ENCODE data around the gene LENG1. TPM values are rescaled to one million over a fixed set of nuclear protein-coding genes. Genes with fewer than 3 reads are reported as not detected.
"Not testable (repeated sequence)": the region's sequence is repeated elsewhere in the genome, so short reads cannot be mapped to it uniquely, and the experiment has no call there.

LENG1 gene
- 3.3 and 5.4 TPM in 2 replicates for total RNA-seq

- peak; percentile 100 for DNase-seq (ENCODE audit: low read depth in 2 of 2)
These were observed at the start of gene LENG1 for GRCh38 chr19:54159352-54160181. Gene LENG1, minus strand, starts transcription at chr19:54159721. Its CDS starts 26 bp downstream, at chr19:54159695.

DNA sequence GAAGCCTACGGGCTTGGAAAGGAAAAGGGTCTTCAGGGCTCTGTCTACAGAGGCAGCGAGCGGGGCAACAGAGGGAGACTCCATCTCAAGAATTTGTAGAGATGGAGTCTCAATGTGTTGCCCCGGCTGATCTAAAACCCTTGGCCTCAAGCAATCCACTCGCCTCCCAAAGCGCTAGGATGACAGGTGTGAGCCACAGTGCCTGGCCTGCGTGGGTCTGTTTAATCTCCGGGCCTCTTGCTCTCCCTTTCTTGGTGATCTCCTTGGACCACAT lies 49.2 kb upstream of the LENG1 start:
- no peak for DNase-seq (ENCODE audit: low read depth in 2 of 2)

- DNase-seq (ENCODE audit: low read depth in 2 of 2): peak; percentile 31 to 44
These were observed 48.7 kb upstream of the LENG1 start for GRCh38 chr19:54207983-54208783.

GRCh38 chr19:54207676-54207982 lies 48.1 kb upstream of the LENG1 start:
- no peak for DNase-seq (ENCODE audit: low read depth in 2 of 2)

DNA sequence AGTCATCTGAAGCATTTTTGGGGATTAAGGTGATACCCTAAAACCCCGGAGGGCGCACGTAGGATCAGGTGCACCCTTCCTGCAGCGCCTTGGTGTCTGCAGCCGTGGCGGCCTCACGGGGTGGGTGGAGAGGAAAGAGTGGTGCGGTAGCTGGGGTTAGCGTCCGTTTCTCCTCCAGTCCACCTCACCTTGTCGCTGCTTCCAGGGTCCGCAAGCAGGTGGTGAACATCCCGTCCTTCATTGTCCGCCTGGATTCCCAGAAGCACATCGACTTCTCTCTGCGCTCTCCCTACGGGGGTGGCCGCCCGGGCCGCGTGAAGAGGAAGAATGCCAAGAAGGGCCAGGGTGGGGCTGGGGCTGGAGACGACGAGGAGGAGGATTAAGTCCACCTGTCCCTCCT lies 47.7 kb upstream of the LENG1 start:
- not testable (repeated sequence) for DNase-seq (ENCODE audit: low read depth in 2 of 2)

DNA sequence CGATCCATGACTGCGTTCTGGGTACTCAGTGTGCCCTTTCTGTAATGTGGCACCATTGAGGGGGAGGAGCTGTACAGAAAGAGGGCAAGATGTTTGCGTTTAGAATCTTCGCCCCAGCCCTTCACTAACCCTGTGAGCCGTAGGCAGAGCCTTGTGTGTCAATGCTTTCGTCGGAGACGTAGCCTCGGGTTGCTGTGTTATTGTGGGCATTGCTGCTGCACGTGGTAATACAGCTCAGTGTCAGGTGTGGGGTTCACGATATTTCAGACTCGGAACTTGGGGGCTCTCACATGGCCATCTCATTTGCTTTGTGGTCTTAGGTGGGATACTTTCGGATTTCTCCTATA lies 47.3 kb upstream of the LENG1 start:
- DNase-seq (ENCODE audit: low read depth in 2 of 2): no peak

DNA sequence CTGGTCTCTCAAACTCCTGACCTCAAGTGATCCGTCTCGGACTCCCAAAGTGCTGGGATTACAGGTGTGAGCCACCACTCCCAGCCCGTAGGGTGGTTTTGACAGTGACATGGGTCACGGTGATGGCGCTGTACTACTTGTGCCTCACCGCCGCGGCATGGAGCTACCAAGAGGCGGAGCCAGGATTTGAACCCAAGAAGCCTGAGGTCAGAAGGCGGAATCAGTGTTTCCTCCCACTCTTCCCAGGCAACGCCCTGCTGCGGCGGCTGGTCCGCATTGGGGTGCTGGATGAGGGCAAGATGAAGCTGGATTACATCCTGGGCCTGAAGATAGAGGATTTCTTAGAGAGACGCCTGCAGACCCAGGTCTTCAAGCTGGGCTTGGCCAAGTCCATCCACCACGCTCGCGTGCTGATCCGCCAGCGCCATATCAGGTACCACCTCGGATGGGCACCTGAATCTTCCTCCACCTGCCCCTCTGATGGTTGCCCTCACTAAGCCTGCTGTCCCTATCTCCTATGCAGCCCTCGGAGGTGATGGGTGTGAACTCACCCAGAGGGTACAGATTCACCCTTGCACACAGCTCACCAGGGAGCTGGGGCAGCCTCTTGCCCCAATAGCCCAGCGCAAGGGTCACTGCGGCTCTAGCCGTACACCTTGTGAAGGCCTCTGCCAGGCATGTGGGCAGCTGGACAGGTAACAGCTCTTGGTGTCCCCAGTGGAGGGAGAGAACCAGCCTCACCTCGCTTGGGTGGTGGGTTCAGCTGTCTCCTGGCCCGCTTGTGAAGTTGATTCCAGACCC lies 46.7 kb upstream of the LENG1 start:
- DNase-seq (ENCODE audit: low read depth in 2 of 2): no peak

DNA sequence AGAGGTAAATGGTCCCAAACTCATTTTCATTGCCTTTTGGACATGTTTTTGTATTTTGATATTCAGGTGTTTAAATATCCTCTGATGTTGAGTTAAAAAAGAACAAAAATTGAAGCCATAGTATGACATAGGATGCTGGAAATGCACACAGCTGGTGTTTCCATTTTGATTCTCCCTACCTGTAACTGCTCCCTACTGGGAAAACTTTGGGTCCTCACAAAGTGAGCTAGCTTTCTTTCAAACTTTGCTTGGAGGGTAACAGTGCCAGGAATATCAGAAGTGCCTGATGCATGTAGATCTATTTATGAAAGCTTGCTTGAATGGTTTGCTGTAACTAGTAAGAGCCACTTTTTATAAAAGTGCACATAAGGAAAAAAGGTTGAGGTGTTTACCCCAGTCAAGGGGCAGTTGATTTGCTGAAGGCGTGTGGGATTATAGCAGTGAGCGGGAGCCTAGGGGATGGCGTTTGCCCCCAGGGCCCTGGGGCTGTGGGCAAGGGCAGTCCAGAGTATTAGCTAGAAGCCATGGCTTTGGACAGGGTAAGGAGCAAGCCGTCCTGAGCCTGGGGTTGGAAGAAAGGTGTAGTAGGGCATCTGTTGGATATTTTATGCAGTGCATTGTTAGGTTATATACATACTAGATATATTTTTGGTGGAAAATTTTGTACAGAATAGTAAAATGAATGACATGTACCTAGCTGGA lies 45.4 kb upstream of the LENG1 start:
- no peak for DNase-seq (ENCODE audit: low read depth in 2 of 2)

- DNase-seq (ENCODE audit: low read depth in 2 of 2): no peak
These were observed 43.7 kb upstream of the LENG1 start for GRCh38 chr19:54203151-54203611.

- DNase-seq (ENCODE audit: low read depth in 2 of 2): no peak
These were observed 42.5 kb upstream of the LENG1 start for GRCh38 chr19:54201980-54202379.

GRCh38 chr19:54201172-54201701 lies 41.7 kb upstream of the LENG1 start:
- DNase-seq (ENCODE audit: low read depth in 2 of 2): no peak

GRCh38 chr19:54199401-54199800 lies 39.9 kb upstream of the LENG1 start:
- no peak for DNase-seq (ENCODE audit: low read depth in 2 of 2)

DNA sequence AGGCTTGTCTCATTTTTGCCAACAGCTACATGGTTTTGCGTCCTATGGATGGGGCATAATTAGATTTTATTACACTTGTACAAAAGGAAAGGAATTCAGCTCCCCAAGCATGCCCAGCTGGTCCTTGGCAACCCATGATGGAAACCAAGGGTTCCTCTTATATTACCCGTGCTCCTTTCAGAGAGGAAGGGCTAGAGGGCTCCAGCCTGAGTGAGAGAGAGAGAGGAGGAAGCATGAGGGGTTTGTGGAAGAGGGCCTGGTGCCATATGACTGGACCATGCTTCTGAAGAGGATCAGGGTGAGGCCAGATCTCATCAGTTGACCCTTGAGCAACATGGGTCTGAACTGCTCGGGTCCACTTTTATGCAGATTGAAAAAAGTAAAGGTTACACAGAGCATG lies 37.6 kb upstream of the LENG1 start:
- no peak for DNase-seq (ENCODE audit: low read depth in 2 of 2)

DNA sequence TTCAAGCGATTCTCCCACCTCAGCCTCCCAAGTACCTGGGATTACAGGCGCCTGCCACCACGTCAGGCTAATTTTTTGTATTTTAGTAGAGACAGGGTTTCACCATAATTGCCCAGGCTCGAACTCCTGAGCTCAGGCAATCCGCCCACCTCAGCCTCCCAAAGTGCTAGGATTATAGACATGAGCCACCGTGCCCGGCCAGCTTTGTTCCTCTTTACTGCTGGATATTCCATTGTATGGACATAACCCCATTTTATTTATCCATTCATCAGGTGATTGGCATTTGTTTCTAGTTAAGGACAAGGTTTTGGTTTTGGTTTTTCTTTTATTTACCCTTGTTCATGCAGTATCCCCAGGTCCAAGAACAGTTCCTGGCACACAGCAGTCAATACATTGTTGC lies 37.0 kb upstream of the LENG1 start:
- no peak for DNase-seq (ENCODE audit: low read depth in 2 of 2)

DNA sequence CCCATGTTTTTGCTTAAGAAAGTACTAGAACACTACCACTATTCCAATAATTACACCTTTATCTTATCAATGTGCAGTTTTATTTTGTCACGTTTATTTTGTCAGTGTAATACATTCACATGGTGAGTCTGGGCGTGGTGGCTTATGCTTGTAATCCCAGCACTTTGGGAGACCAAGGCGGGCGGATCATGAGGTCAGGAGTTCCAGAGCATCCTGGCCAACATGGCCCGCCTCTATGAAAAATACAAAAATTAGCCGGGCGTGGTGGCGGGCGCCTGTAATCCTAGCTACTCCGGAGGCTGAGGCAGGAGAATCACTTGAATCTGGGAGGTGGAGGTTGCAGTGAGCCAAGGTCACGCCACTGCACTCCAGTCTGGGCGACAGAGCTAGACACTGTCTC lies 34.9 kb upstream of the LENG1 start:
- not testable (repeated sequence) for DNase-seq (ENCODE audit: low read depth in 2 of 2)

DNA sequence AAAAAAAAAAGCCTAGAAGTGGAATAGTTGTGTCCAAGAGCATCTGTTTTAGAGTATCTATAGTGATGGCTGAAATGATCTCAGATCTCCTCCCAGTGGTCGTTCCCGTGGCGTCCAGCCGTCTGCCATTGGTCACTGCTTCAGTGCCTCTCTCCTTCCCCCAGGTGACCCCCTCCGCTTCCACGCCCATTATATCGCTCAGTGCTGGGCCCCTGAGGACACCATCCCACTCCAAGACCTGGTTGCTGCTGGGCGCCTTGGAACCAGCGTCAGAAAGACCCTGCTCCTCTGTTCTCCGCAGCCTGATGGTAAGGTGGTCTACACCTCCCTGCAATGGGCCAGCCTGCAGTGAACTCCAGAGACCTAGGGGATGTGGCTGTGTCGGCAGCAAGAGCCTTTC lies 33.5 kb upstream of the LENG1 start:
- DNase-seq (ENCODE audit: low read depth in 2 of 2): no peak

DNA sequence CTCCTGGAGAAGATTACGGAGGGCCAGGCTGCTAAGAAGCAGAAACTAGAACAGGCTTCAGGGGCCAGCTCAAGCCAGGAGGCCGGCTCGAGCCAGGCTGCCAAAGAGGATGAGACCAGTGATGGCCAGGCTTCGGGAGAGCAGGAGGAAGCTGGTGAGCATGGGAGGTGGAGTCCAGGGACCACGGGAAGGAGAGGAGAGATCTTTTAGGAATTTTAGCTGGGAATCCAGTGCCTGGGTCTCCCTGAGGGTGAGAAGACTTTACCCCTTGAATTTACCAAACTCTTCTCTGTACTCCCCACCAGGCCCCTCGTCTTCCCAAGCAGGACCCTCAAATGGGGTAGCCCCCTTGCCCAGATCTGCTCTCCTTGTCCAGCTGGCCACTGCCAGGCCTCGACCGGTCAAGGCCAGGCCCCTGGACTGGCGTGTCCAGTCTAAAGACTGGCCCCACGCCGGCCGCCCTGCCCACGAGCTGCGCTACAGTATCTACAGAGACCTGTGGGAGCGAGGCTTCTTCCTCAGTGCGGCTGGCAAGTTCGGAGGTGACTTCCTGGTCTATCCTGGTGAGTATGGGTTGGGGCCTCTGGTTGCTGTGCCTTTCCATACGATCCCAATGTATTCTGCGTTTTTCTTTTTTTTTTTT lies 32.4 kb upstream of the LENG1 start:
- no peak for DNase-seq (ENCODE audit: low read depth in 2 of 2)

- DNase-seq (ENCODE audit: low read depth in 2 of 2): peak; percentile 80 to 87
These were observed 31.7 kb upstream of the LENG1 start, which contains the start of gene TSEN34 for GRCh38 chr19:54191011-54191810. Gene TSEN34, plus strand, starts transcription at chr19:54191308. Its CDS starts 57 bp downstream, at chr19:54191365.

DNA sequence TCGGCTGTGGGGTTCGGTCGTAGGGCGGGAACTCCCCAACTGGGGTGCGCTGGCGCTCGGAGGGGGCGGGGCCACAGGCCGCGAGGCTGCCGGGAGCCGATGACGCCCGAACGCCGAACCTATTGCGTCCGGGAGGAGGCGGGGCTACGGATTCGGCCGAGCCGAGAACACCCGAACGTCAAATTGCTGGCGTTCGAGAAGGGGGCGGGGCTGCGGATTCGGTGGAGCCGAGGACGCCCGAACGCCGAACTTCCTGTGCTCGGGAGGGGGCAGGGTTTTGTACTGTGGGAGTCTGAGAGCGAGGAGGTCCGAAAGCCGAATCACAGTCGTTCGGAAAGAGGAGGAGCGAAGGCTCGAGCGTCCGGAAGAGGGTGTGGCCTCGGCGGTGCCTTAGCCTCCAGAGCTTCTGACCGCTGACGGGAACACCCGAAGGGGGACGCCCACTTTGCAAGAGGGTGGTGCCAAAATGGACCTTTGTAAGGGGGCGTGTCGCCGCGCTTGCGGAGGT lies 31.0 kb upstream of the LENG1 start:
- DNase-seq (ENCODE audit: low read depth in 2 of 2): peak; percentile 100
